ENCODE results near the gene IFNLR1. TPM values are rescaled to one million over a fixed set of nuclear protein-coding genes. Genes with fewer than 3 reads are reported as not detected.

Gene IFNLR1
- total RNA-seq, 1 experiment from 2014 or later, result 6.1 TPM

- H3K27ac Mint-ChIP-seq (ENCODE audit: unreplicated experiment), result no peak overlapping the region
- intact Hi-C loops (cut with micrococcal nuclease; ENCODE audit: unreplicated experiment), result no loop called here
- H3K36me3 Mint-ChIP-seq (ENCODE audit: insufficient read depth, unreplicated experiment), result no peaks in the 10 kb centered on the region
- Histone ChIP-seq H3K36me3 (ENCODE audit: control insufficient read depth, insufficient read depth, low read length) (no peaks in the 10 kb centered on the region), H3K27me3 (replicated peaks; ENCODE audit: control insufficient read depth, insufficient read depth, low read length) (no peaks in the 10 kb centered on the region), H3K9me3 (no peaks in the 10 kb centered on the region), H3K4me3 (ENCODE audit: low read depth, low read length) (no peak overlapping the region), H3K4me1 (peaks cover 14% of the 10 kb centered on the region)
- TF ChIP-seq CTCF (IDR thresholded peaks at IDR 0.05; ENCODE audit: insufficient read depth in 1 of 2, low read depth in 1 of 2, low read length in 1 of 2, severe bottlenecking in 1 of 2, unreplicated experiment in 1 of 2), result no peak
- peaks cover 13% of the 10 kb centered on the region for H3K4me1 Mint-ChIP-seq (ENCODE audit: low read depth, unreplicated experiment)
- peak in 1 of 2 experiments; percentile 15 for DNase-seq
- no peaks in the 10 kb centered on the region for H3K9me3 Mint-ChIP-seq (ENCODE audit: unreplicated experiment)
- no peaks in the 10 kb centered on the region for H3K27me3 Mint-ChIP-seq (ENCODE audit: insufficient read depth, unreplicated experiment)
- CTCF ChIA-PET, result no interaction called here
- H3K4me3 Mint-ChIP-seq (ENCODE audit: unreplicated experiment), result no peak overlapping the region
- no TSS peak for BruUV-seq (replicated peaks)
- POLR2A ChIA-PET, result no interaction called here
These were observed 46.3 kb downstream of the IFNLR1 start for GRCh38 chr1:24140741-24141181.

- CTCF ChIA-PET, result no interaction called here
- Mint-ChIP-seq H3K9me3 (ENCODE audit: unreplicated experiment) (no peaks in the 10 kb centered on the region), H3K4me1 (ENCODE audit: low read depth, unreplicated experiment) (peaks cover 13% of the 10 kb centered on the region), H3K36me3 (ENCODE audit: insufficient read depth, unreplicated experiment) (no peaks in the 10 kb centered on the region), H3K4me3 (ENCODE audit: unreplicated experiment) (no peak overlapping the region), H3K27me3 (ENCODE audit: insufficient read depth, unreplicated experiment) (no peaks in the 10 kb centered on the region), H3K27ac (ENCODE audit: unreplicated experiment) (no peak overlapping the region)
- TF ChIP-seq CTCF (IDR thresholded peaks at IDR 0.05; ENCODE audit: insufficient read depth in 1 of 2, low read depth in 1 of 2, low read length in 1 of 2, severe bottlenecking in 1 of 2, unreplicated experiment in 1 of 2), result no peak
- H3K27me3 ChIP-seq (replicated peaks; ENCODE audit: control insufficient read depth, insufficient read depth, low read length), result no peaks in the 10 kb centered on the region
- peak in 1 of 2 experiments; percentile 5 for DNase-seq
- H3K4me3 ChIP-seq (ENCODE audit: low read depth, low read length), result no peak overlapping the region
- POLR2A ChIA-PET, result no interaction called here
- H3K36me3 ChIP-seq (ENCODE audit: control insufficient read depth, insufficient read depth, low read length), result no peaks in the 10 kb centered on the region
- no peaks in the 10 kb centered on the region for H3K9me3 ChIP-seq
- peaks cover 14% of the 10 kb centered on the region for H3K4me1 ChIP-seq
- intact Hi-C loops (cut with micrococcal nuclease; ENCODE audit: unreplicated experiment), result no loop called here
- no TSS peak for BruUV-seq (replicated peaks)
These were observed 47.2 kb downstream of the IFNLR1 start for GRCh38 chr1:24139841-24140425.

GRCh38 chr1:24139222-24139489 is 47.9 kb downstream of the IFNLR1 start:
- Histone ChIP-seq H3K9me3 (no peaks in the 10 kb centered on the region), H3K4me3 (ENCODE audit: low read depth, low read length) (no peak overlapping the region), H3K4me1 (peaks cover 10% of the 10 kb centered on the region), H3K27me3 (replicated peaks; ENCODE audit: control insufficient read depth, insufficient read depth, low read length) (no peaks in the 10 kb centered on the region), H3K36me3 (ENCODE audit: control insufficient read depth, insufficient read depth, low read length) (no peaks in the 10 kb centered on the region)
- no peaks in the 10 kb centered on the region for H3K27me3 Mint-ChIP-seq (ENCODE audit: insufficient read depth, unreplicated experiment)
- BruUV-seq (replicated peaks), result no TSS peak
- no peak for TF ChIP-seq CTCF (IDR thresholded peaks at IDR 0.05; ENCODE audit: insufficient read depth in 1 of 2, low read depth in 1 of 2, low read length in 1 of 2, severe bottlenecking in 1 of 2, unreplicated experiment in 1 of 2)
- POLR2A ChIA-PET, result interaction anchor here (0.7 kb wide), 1 partner anchor 12 kb away, joined by 3 read pairs; no protein-coding TSS in a partner anchor
- no peak for DNase-seq
- no peaks in the 10 kb centered on the region for H3K9me3 Mint-ChIP-seq (ENCODE audit: unreplicated experiment)
- intact Hi-C loops (cut with micrococcal nuclease; ENCODE audit: unreplicated experiment), result no loop called here
- peaks cover 6% of the 10 kb centered on the region for H3K4me1 Mint-ChIP-seq (ENCODE audit: low read depth, unreplicated experiment)
- no peak overlapping the region for H3K27ac Mint-ChIP-seq (ENCODE audit: unreplicated experiment)
- no peak overlapping the region for H3K4me3 Mint-ChIP-seq (ENCODE audit: unreplicated experiment)
- no peaks in the 10 kb centered on the region for H3K36me3 Mint-ChIP-seq (ENCODE audit: insufficient read depth, unreplicated experiment)
- CTCF ChIA-PET, result no interaction called here

Measured in Caco-2 (cell line).